Endothelial cell of umbilical vein (primary cell): ENCODE results near the gene TTLL4. TPM values are rescaled to one million over a fixed set of nuclear protein-coding genes. Genes with fewer than 3 reads are reported as not detected.

Experiments
- BruUV-seq: library from RNA; stranded (reverse); fragments of 400-500 nt; replicated peaks from 2 replicates; lab custom pipeline; 2021; lab: Mats Ljungman, UMichigan
- CTCF ChIA-PET: fragments of 300-600, 350-600 bp; sonication (Branson Sonifier 250); formaldehyde crosslinking; loops from one replicate; lab custom pipeline; 2021; ENCODE audit warnings: antibody characterized with exemption, inconsistent platforms; lab: Charles Lee
- POLR2A ChIA-PET: fragments of 300-600, 350-600 bp; sonication (Branson Sonifier 250); formaldehyde crosslinking; loops from one replicate; lab custom pipeline; 2021; ENCODE audit warnings: antibody characterized with exemption, inconsistent platforms; lab: Charles Lee
- DNase-seq: peaks from one replicate; pipeline ENCODE4 v3.0.0-alpha.2; 2011; ENCODE audit warnings: low read depth, low spot score
- FAIRE-seq: peaks from 2 replicates; lab custom pipeline; 2011; peaks lifted over from hg19 to GRCh38; lab: Jason Lieb, UNC
- H2AFZ ChIP-seq: 2 replicates; pipeline ENCODE4 v1.6.0; 2012; ENCODE audit warnings: low read depth, low read length, control low read depth, inconsistent platforms
- H3K27ac ChIP-seq: 2 replicates; pipeline ENCODE4 v1.5.1; 2011; ENCODE audit warnings: low read depth, mild to moderate bottlenecking, control low read depth, low read length, moderate library complexity; ENCODE audit not compliant: insufficient read depth
- H3K27me3 ChIP-seq, 2 experiments: 2 replicates each; pipeline versions ENCODE4 v1.6.0 to v1.6.1; 2011; ENCODE audit warnings: low read length in 2 of 2, mixed read lengths in 1 of 2; ENCODE audit not compliant: control insufficient read depth in 2 of 2, insufficient read depth in 2 of 2
- H3K36me3 ChIP-seq, 2 experiments: 2 replicates in 1 of 2; 3 replicates in 1 of 2; pipeline ENCODE4 v1.5.1; 2011; ENCODE audit warnings: low read length in 2 of 2, mild to moderate bottlenecking in 1 of 2, moderate library complexity in 1 of 2; ENCODE audit not compliant: control insufficient read depth in 2 of 2, insufficient read depth in 2 of 2; ENCODE audit errors: extremely low read depth in 1 of 2
- H3K4me1 ChIP-seq: 3 replicates; pipeline ENCODE4 v1.5.1; 2011; ENCODE audit warnings: mild to moderate bottlenecking, low read length; ENCODE audit not compliant: control insufficient read depth, insufficient read depth; ENCODE audit errors: extremely low read depth
- H3K4me2 ChIP-seq: 2 replicates; pipeline ENCODE4 v1.6.1; 2011; ENCODE audit warnings: low read length, control low read depth, mixed read lengths; ENCODE audit not compliant: insufficient read depth
- H3K4me3 ChIP-seq, 3 experiments: fragments of 200-600 bp in 1 of 3; sonication (generic), shearing (Covaris generic) in 1 of 3; replicated peaks in 1 of 3; 2 replicates each; pipeline ENCODE4 v1.5.1; 2011 to 2016; ENCODE audit warnings: control low read depth in 3 of 3, low read length in 3 of 3, mild to moderate bottlenecking in 2 of 3, inconsistent platforms in 1 of 3, low read depth in 1 of 3, moderate library complexity in 1 of 3; ENCODE audit not compliant: insufficient read depth in 1 of 3
- H3K79me2 ChIP-seq: 2 replicates; pipeline ENCODE4 v1.6.0; 2012; ENCODE audit warnings: low read length, inconsistent platforms; ENCODE audit not compliant: control insufficient read depth, insufficient read depth
- H3K9ac ChIP-seq: replicated peaks from 2 replicates; pipeline ENCODE3; 2011; ENCODE audit warnings: low read length, control low read depth; ENCODE audit not compliant: insufficient read depth; ENCODE audit errors: extremely low read depth
- H3K9me1 ChIP-seq: replicated peaks from 3 replicates; pipeline ENCODE4 v1.6.0; 2011; ENCODE audit warnings: mild to moderate bottlenecking, low read length; ENCODE audit not compliant: control insufficient read depth, insufficient read depth; ENCODE audit errors: extremely low read depth
- H3K9me3 ChIP-seq: replicated peaks from 2 replicates; pipeline ENCODE4 v1.5.1; 2012; ENCODE audit warnings: low read length, inconsistent platforms; ENCODE audit not compliant: control insufficient read depth, insufficient read depth
- H4K20me1 ChIP-seq: replicated peaks from 2 replicates; pipeline ENCODE3; 2011; ENCODE audit warnings: mild to moderate bottlenecking, low read length; ENCODE audit not compliant: control insufficient read depth, insufficient read depth; ENCODE audit errors: extremely low read depth
- EZH2 ChIP-seq: IDR thresholded peaks from 2 replicates; pipeline ENCODE4 v1.6.1; 2012; ENCODE audit warnings: borderline replicate concordance, low read depth, mild to moderate bottlenecking, moderate library complexity, low read length, inconsistent platforms; ENCODE audit not compliant: severe bottlenecking
- FOS ChIP-seq: IDR thresholded peaks from 2 replicates; pipeline ENCODE4 v1.6.1; 2011; ENCODE audit warnings: mild to moderate bottlenecking, low read length, moderate library complexity, borderline replicate concordance; ENCODE audit not compliant: insufficient read depth
- GATA2 ChIP-seq: IDR thresholded peaks from 2 replicates; pipeline ENCODE4 v1.7.0; 2011; ENCODE audit warnings: low read depth, mild to moderate bottlenecking, moderate library complexity, mixed read lengths, low read length; ENCODE audit not compliant: insufficient read length, insufficient read depth
- JUN ChIP-seq: IDR thresholded peaks from 2 replicates; pipeline ENCODE4 v1.6.1; 2011; ENCODE audit warnings: borderline replicate concordance, low read depth; ENCODE audit not compliant: insufficient read length, insufficient read depth
- MYC ChIP-seq: IDR thresholded peaks from one replicate; pipeline ENCODE4 v1.6.1; 2011; ENCODE audit warnings: mild to moderate bottlenecking, low read depth, low read length
- POLR2A ChIP-seq: IDR thresholded peaks from 2 replicates; pipeline ENCODE4 v1.6.1; 2012; ENCODE audit warnings: low read depth, mild to moderate bottlenecking, control low read depth, low read length
- POLR2AphosphoS5 ChIP-seq: IDR thresholded peaks from 2 replicates; pipeline ENCODE4 v1.6.1; 2012; ENCODE audit warnings: low read depth, mild to moderate bottlenecking, control low read depth, low read length, moderate library complexity; ENCODE audit not compliant: insufficient read depth
- dilution Hi-C: fragments of 300-500 bp; cut with MboI; formaldehyde crosslinking; loops from one replicate; pipeline ENCODE4 v1.15.0; 2019; ENCODE audit warnings: low sequenced_read_pairs; ENCODE audit not compliant: extremely low pct_ligation_motif_present
- intact Hi-C: fragments of 100-400 bp; cut with micrococcal nuclease; formaldehyde crosslinking; loops from one replicate; pipeline ENCODE4 v1.10.0; 2022
- polyA plus RNA-seq, 4 experiments: library from polyadenylated mRNA; depleted of rRNA in 3 of 4; stranded (reverse) in 3 of 4; unstranded in 1 of 4; fragments of >200 nt; gene quantifications; 2 replicates each; pipeline versions ENCODE4 v1.2.1 to v1.2.3, GENCODE V29; 2011 to 2012; ENCODE audit warnings: missing spikeins in 1 of 4
- total RNA-seq: library from RNA; stranded (reverse); gene quantifications from 2 replicates; pipeline ENCODE4 v1.2.3, GENCODE V29; 2021
- TF ChIP-seq, protein P1 (sequence below), 2 donors: IDR thresholded peaks; 1 replicate in 1 of 2; 2 replicates in 1 of 2; pipeline ENCODE4 v1.5.1; 2011; ENCODE audit warnings: low read length in 2 of 2, mild to moderate bottlenecking in 2 of 2, moderate library complexity in 2 of 2, control low read depth in 1 of 2, inconsistent platforms in 1 of 2, low read depth in 1 of 2; ENCODE audit not compliant: insufficient read depth in 1 of 2; ENCODE audit errors: extremely low read depth in 1 of 2
- TF ChIP-seq, protein P2 (sequence below): IDR thresholded peaks from 2 replicates; pipeline ENCODE4 v1.6.1; 2011; ENCODE audit not compliant: insufficient read depth, insufficient read length

The TTLL4 gene
- total and polyA plus RNA-seq, 2 donors (not counting 3 experiments of a cell fraction or from before 2014, with no cell fraction given): 26.7 to 45.0 TPM

DNA sequence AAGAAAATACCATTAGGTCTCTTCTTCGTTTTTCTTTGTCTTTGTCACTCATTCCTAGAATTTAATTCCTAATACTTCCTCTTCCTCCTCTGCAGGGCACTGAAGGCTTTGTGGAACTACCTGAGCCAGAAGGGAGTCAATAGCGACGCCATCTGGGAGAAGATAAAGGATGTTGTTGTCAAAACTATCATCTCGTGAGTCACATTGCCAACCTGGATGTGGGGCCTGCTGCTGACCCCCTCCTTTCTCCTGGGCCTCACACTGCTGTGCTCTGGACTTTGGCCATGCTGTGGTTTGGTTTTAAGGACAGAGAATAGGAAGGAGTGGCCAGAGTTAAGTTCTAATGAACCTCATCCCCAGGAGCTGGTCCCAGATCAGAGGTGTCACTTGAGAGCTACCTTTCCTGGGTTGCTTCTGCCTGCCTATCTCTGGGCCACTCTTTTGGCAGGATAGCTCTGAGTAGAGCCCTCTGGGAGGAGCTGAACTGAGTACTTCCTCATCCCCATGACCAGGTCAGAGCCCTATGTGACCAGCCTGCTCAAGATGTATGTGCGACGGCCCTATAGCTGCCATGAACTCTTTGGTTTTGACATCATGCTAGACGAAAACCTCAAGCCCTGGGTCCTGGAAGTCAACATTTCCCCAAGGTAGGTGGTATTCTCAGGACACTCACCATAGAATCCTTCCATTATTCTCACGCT lies 38.3 kb downstream of the TTLL4 start:
- no peaks in the 10 kb centered on the region for H3K9me1 ChIP-seq
- TF ChIP-seq GATA2: no peak
- no peak for TF ChIP-seq FOS
- TF ChIP-seq, protein P1, sequence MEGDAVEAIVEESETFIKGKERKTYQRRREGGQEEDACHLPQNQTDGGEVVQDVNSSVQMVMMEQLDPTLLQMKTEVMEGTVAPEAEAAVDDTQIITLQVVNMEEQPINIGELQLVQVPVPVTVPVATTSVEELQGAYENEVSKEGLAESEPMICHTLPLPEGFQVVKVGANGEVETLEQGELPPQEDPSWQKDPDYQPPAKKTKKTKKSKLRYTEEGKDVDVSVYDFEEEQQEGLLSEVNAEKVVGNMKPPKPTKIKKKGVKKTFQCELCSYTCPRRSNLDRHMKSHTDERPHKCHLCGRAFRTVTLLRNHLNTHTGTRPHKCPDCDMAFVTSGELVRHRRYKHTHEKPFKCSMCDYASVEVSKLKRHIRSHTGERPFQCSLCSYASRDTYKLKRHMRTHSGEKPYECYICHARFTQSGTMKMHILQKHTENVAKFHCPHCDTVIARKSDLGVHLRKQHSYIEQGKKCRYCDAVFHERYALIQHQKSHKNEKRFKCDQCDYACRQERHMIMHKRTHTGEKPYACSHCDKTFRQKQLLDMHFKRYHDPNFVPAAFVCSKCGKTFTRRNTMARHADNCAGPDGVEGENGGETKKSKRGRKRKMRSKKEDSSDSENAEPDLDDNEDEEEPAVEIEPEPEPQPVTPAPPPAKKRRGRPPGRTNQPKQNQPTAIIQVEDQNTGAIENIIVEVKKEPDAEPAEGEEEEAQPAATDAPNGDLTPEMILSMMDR (IDR thresholded peaks at IDR 0.05; ENCODE audit: extremely low read depth in 1 of 2, insufficient read depth in 1 of 2, low read depth in 1 of 2, low read length in 2 of 2): no peak
- TF ChIP-seq EZH2: no peak
- TF ChIP-seq, protein P2, sequence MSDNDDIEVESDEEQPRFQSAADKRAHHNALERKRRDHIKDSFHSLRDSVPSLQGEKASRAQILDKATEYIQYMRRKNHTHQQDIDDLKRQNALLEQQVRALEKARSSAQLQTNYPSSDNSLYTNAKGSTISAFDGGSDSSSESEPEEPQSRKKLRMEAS: no peak
- no peak for TF ChIP-seq JUN
- no peak for TF ChIP-seq MYC
- no peak for TF ChIP-seq POLR2A
- no peak for TF ChIP-seq POLR2AphosphoS5
- no peaks in the 10 kb centered on the region for H3K4me1 ChIP-seq
- no peaks in the 10 kb centered on the region for H3K79me2 ChIP-seq
- DNase-seq: no peak
- no peaks in the 10 kb centered on the region for H3K27me3 ChIP-seq
- intact Hi-C loops: no loop called here
- H3K36me3 ChIP-seq: peaks cover 35 to 48% of the 10 kb centered on the region in 2 experiments
- BruUV-seq: no TSS peak
- H3K9ac ChIP-seq: no peak overlapping the region
- no peaks in the 10 kb centered on the region for H3K9me3 ChIP-seq
- H4K20me1 ChIP-seq: no peaks in the 10 kb centered on the region
- dilution Hi-C loops: no loop called here
- no peak for FAIRE-seq
- H3K4me2 ChIP-seq: no peak overlapping the region
- ChIA-PET POLR2A (no interaction called here), CTCF (interaction anchor here (0.7 to 1.2 kb wide), 3 partner anchors 99 to 149 kb away, joined by 3 read pairs; no protein-coding TSS in a partner anchor)
- H2AFZ ChIP-seq: no peak overlapping the region
- no peak overlapping the region for H3K27ac ChIP-seq
- no peak overlapping the region for H3K4me3 ChIP-seq
